IPS-18a (cell line): ENCODE measurements around the gene POLG.

Experiments
- H3K27ac ChIP-seq: one replicate; pipeline ENCODE4 v1.5.1; 2013; ENCODE audit warnings: low read length
- H3K27me3 ChIP-seq: one replicate; pipeline ENCODE4 v1.6.1; 2013; ENCODE audit warnings: mild to moderate bottlenecking, low read length; ENCODE audit not compliant: control insufficient read depth, insufficient read depth
- H3K36me3 ChIP-seq: one replicate; pipeline ENCODE4 v1.6.1; 2013; ENCODE audit warnings: low read depth, low read length; ENCODE audit not compliant: control insufficient read depth
- H3K4me1 ChIP-seq: one replicate; pipeline ENCODE4 v1.6.1; 2013; ENCODE audit warnings: low read depth, low read length; ENCODE audit not compliant: control insufficient read depth
- H3K4me3 ChIP-seq: one replicate; pipeline ENCODE4 v1.5.1; 2013; ENCODE audit warnings: low read length
- H3K9ac ChIP-seq: one replicate; pipeline ENCODE4 v1.6.1; 2013; ENCODE audit warnings: mild to moderate bottlenecking, low read length, moderate library complexity
- H3K9me3 ChIP-seq: one replicate; pipeline ENCODE4 v1.6.1; 2013; ENCODE audit warnings: low read depth, low read length; ENCODE audit not compliant: control insufficient read depth

POLG gene

DNA sequence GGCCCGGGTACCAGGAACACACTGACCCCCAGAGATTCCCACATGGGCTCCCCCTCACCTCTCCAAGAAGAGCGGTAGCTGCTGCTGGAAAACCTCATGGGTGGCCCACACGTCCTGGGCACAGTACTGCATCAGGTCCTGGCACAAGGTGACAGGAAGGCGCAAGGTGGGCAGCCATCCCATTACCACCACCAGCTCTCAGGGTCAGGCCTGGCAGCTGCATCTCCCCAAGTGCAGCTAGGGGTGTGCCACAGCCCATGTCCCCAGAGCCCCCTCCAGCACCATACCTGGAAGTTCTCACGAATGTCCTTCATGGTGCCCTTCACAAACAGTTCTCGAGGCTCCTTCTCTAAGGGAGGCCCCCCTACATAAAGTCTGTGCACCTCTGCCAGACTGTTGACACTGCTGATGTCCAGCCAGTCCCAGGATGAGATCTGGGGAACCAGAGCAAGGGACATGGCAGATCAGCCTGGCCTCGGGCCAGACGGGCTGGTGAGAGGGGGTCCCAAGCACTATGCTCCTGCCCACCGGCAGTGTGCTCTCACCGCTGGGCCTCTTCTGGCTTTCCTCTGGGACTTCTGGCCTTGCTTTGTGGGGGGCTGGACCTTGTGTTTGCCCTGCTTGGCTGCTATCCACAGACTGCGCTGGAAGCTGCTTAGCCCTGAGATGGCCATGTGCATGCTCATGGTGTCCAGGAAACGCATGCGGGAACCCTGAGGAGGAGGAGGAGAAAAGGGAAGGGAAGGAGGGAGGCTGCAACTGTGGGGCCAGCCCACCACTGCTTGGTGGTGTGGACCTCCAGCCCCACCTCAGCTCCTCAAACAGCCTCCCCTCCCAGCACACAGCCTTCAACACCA is 6.0 kb downstream of the POLG start:
- no peaks in the 10 kb centered on the region for H3K27me3 ChIP-seq
- no peaks in the 10 kb centered on the region for H3K9me3 ChIP-seq
- peaks cover 91% of the 10 kb centered on the region for H3K36me3 ChIP-seq
- H3K4me1 ChIP-seq, result peaks cover 5% of the 10 kb centered on the region
- H3K4me3 ChIP-seq, result no peak overlapping the region
- H3K9ac ChIP-seq, result no peak overlapping the region
- H3K27ac ChIP-seq, result no peak overlapping the region

DNA sequence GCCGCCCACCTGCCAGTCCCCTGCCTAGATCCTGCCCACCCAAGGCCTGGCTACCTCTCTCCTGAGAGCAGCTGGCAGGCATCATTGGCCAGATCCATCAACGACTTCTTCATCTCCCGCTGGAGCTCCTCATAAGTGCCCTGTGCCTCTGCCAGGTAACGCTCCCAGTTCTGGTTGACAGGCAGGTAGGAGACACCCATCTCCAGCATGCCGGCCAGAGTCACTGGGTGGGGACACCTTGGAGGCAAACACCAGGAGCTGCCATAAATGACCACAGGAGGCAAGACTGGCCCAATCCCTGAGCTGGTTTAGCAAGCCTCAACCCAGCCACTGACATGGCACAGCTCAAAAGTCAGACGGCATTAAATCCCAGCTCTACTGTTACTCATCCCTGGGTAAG is 7.5 kb downstream of the POLG start:
- Histone ChIP-seq H3K27ac (no peak overlapping the region), H3K27me3 (no peaks in the 10 kb centered on the region), H3K36me3 (peaks cover 100% of the 10 kb centered on the region), H3K9ac (no peak overlapping the region), H3K4me3 (no peak overlapping the region), H3K4me1 (peaks cover 2% of the 10 kb centered on the region), H3K9me3 (no peaks in the 10 kb centered on the region)

DNA sequence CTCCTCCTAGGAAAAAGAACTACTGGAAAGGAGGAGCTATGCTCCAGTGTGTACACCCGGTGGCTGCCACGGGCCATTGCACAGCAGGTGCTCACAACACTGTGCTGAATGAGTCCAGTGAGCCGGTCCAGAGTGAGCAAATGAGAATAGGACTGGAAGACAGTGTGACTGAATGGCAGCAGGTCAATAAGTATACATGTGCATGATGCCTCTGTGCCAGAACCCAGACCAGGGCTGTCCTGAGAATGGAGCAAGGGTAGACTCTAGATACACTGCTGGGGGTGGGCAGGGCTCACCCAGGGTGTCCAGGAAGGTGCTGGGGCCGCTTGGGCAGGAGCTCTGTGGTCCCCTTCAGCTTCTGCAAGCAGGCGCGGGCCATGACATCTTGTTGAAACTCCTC is 8.3 kb downstream of the POLG start:
- H3K4me3 ChIP-seq, result no peak overlapping the region
- H3K4me1 ChIP-seq, result no peaks in the 10 kb centered on the region
- H3K27ac ChIP-seq, result no peak overlapping the region
- H3K36me3 ChIP-seq, result peaks cover 100% of the 10 kb centered on the region
- H3K9ac ChIP-seq, result no peak overlapping the region
- H3K27me3 ChIP-seq, result no peaks in the 10 kb centered on the region
- H3K9me3 ChIP-seq, result no peaks in the 10 kb centered on the region

DNA sequence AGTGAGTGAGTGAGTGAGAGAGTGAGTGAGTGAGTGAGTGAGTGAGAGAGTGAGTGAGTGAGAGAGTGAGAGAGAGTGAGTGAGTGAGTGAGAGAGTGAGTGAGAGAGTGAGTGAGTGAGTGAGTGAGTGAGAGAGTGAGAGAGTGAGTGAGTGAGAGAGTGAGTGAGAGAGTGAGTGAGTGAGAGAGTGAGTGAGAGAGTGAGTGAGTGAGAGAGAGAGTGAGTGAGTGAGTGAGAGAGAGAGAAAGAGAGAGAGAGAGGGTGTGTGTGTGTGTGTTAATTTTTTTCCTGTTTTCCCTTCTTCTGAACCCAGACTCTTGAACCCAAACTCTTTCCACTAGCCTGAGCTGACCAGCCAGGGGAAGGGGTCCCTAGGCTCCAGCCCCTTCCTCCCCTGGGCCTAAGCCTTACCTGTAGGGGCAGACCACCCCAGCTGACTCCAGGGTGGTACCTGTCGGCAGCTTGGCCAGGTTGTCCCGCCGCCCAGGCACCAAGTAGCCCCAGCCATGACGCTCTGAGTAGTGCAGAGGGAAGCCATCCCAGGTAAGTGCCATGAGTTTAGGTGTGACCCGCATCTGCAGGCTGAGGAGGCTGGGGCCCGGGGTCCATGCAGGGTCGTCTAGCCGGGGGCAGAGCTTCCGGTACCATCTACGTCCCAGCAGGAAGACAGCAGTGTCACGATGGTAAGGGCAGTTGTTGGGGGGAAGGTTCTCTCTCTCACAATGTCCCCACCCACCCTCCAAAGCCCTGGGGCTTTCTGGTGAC is 9.4 kb downstream of the POLG start:
- Histone ChIP-seq H3K9ac (no peak overlapping the region), H3K36me3 (peaks cover 99% of the 10 kb centered on the region), H3K4me1 (no peaks in the 10 kb centered on the region), H3K27ac (no peak overlapping the region), H3K4me3 (no peak overlapping the region), H3K9me3 (no peaks in the 10 kb centered on the region), H3K27me3 (no peaks in the 10 kb centered on the region)

DNA sequence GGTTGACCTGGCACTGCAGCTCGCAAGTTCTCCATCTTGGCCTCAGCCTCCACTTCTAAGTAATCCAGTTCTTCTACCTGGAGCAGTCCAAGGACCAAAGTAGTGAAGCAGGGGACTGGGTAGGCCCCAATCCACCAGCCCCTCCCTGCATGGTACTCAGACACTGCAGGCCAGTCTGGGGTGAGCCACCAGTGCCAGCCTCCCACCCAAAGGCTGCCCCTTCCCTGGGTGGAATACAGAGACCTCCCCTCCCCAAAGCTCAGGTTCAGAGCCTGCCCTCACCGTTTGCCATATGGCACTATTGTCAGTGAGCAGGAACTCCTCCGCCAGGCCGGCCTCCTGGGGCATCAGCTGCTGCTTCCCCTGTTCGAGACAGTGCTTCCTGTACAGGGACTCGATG is 10.8 kb downstream of the POLG start:
- no peak overlapping the region for H3K9ac ChIP-seq
- H3K27ac ChIP-seq, result no peak overlapping the region
- peaks cover 99% of the 10 kb centered on the region for H3K36me3 ChIP-seq
- no peaks in the 10 kb centered on the region for H3K27me3 ChIP-seq
- no peaks in the 10 kb centered on the region for H3K9me3 ChIP-seq
- H3K4me1 ChIP-seq, result no peaks in the 10 kb centered on the region
- H3K4me3 ChIP-seq, result no peak overlapping the region

DNA sequence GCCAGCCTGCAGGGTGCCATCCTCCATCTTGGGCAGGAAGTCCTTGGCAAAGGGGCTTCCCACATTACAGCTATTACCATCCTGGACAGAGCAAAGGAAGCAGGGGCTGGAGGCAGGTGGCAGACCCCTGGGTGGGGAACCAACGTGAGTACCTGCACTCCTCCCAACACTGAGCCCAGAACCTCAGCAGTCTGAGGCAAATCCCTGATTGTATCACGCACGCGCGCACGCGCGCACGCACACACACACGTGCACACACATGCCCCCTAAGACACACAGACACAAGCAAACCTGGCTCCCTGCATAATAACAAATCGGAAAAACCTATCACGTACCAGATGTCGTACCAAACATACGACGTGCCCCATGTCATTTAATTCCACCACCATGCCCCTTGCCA is 11.8 kb downstream of the POLG start:
- Histone ChIP-seq H3K9ac (no peak overlapping the region), H3K9me3 (no peaks in the 10 kb centered on the region), H3K36me3 (peaks cover 98% of the 10 kb centered on the region), H3K27ac (no peak overlapping the region), H3K4me1 (no peaks in the 10 kb centered on the region), H3K4me3 (no peak overlapping the region), H3K27me3 (no peaks in the 10 kb centered on the region)

DNA sequence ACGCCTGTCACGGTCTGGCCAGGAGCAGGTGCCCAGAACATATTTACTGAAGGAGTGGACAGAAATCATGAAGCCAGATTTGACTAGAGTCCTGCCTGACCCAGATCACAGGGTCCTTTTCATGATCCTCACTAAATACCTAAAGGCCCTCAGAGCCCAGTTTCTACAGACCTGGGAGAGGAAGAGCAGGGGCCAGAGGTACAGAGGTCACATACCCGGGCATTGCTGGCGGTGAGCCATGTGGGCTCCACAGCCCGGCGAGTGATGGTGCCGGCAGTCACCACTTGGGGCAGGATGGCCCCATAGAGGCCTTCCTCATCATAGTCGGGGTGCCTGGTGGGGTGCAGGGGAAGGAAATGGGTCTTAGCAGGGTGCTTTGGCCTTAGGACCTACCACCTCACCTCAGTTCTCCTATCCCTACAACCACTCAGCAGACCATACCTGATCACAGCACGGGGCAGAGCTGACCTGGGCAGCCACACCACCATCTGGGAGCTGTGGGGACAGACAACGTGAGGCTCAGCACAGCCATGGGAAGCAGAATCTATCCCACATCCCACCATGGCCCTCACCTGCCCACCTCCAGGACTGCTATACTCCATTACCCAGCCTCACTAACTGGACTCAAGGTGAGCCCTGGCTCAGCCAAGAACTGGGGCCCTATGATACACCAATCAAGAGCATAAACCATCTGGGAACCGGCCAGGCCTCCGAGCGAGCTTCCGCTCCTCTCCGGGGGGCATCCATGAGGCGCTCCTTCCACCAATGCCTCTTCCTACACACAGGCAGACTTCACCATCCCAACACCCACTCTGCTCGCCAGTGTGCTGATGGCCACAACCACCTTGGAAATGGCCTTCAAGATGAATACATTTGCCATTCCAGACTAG is 12.9 kb downstream of the POLG start:
- H3K4me3 ChIP-seq, result no peak overlapping the region
- H3K27ac ChIP-seq, result no peak overlapping the region
- no peaks in the 10 kb centered on the region for H3K9me3 ChIP-seq
- H3K27me3 ChIP-seq, result no peaks in the 10 kb centered on the region
- H3K36me3 ChIP-seq, result peaks cover 98% of the 10 kb centered on the region
- H3K4me1 ChIP-seq, result no peaks in the 10 kb centered on the region
- H3K9ac ChIP-seq, result no peak overlapping the region

DNA sequence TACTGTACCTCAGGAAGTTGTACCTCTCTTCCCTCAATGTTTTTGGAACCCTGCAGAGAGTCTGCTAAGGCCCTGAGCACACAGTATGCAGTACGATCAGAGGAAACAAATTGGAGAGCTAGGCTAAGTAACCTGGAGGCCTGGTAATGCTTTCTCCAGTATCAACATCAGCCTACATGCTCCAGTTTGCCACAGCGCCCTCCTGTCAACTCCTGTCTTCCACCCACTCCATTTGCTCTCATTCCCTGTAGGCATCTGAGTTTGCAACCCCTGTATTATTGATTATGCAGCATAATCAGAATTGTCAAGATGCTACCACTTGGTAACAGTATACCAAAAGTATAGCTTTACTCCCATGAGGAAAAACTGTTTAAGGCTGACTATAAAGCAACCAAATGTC is 14.4 kb downstream of the POLG start:
- no peak overlapping the region for H3K4me3 ChIP-seq
- H3K9me3 ChIP-seq, result no peaks in the 10 kb centered on the region
- no peak overlapping the region for H3K9ac ChIP-seq
- no peaks in the 10 kb centered on the region for H3K4me1 ChIP-seq
- no peak overlapping the region for H3K27ac ChIP-seq
- H3K36me3 ChIP-seq, result peaks cover 98% of the 10 kb centered on the region
- no peaks in the 10 kb centered on the region for H3K27me3 ChIP-seq

DNA sequence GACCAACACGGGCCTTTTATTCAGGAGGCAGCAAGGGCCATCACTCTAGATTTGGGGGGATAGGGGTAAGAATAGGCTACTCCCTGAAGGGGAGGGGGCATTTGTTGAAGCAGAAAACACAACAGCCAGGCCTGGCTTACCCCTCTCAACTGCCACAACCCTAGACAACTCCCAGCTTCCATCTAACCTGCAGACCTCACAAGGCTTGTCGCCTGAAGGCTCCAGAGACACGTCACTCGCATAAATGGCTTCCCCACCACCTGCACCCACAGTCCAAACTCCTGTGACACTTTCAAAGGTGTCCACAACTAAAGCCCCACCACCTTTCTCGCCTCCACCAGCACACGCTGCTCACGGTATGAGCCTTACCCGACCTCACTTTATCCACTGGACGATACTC is 14.9 kb downstream of the POLG start:
- peaks cover 98% of the 10 kb centered on the region for H3K36me3 ChIP-seq
- H3K27ac ChIP-seq, result no peak overlapping the region

DNA sequence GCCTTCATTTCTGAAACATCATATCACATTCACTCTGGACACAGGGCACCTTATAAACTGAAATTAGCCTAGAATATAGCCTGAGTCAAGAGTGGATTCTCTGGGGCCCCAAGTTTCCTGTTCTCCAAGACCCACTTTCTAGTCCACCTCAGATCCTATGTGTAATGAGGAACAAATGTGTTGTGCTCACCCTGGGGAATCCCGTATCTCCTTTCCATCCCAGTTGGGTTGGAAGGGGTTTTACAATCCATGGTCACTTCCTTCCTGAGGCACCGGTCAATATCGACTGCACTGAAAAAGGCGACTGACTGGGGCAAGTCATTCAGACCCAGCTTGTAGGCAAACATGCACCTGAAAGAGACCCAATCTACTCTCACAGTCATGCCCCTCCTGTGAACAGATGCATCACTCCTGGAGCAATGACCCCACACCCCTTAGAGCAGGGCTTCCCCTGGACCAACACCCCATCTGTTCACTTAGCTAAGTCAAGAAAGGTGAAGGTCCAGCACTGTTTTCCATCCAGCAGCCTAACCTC is 17.4 kb downstream of the POLG start:
- Histone ChIP-seq H3K27ac (no peak overlapping the region), H3K36me3 (peaks cover 95% of the 10 kb centered on the region), H3K27me3 (no peaks in the 10 kb centered on the region), H3K9me3 (no peaks in the 10 kb centered on the region), H3K4me1 (no peaks in the 10 kb centered on the region), H3K9ac (no peak overlapping the region), H3K4me3 (no peak overlapping the region)

More for the DNA sequence above, 14.9 kb downstream of the POLG start:
- Histone ChIP-seq H3K4me1 (no peaks in the 10 kb centered on the region), H3K27me3 (no peaks in the 10 kb centered on the region), H3K9me3 (no peaks in the 10 kb centered on the region), H3K4me3 (no peak overlapping the region), H3K9ac (no peak overlapping the region)

DNA sequence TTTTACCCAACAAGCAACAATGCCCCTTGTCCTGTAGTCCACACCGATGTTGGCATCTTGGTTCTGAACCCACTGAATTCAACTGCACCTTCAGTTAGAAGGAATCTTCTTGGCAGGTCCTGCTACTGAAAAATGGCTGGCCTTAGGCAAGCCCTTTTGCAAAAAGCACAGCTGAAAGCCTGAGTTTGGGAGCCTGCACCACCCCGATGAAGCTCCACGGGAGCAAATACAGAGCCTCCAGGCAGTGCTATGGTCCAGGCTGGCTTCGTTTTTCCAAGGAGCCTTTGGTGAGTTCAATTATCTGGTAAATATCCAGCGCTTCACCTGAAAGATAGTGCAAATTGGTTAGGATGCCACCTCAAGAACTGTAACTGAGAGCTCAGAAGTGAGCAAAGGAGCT is 18.1 kb downstream of the POLG start:
- no peaks in the 10 kb centered on the region for H3K9me3 ChIP-seq
- H3K4me3 ChIP-seq, result no peak overlapping the region
- no peaks in the 10 kb centered on the region for H3K27me3 ChIP-seq
- H3K9ac ChIP-seq, result no peak overlapping the region
- H3K36me3 ChIP-seq, result peaks cover 95% of the 10 kb centered on the region
- H3K4me1 ChIP-seq, result no peaks in the 10 kb centered on the region
- H3K27ac ChIP-seq, result no peak overlapping the region
